K562 treated with DMSO at 1 percent for 4 hours (cell line): ENCODE data around the gene UCP1. TPM values are rescaled to one million over a fixed set of nuclear protein-coding genes. Genes with fewer than 3 reads are reported as not detected.

Source experiments
- total RNA-seq: library from RNA; unstranded; fragments of 300-600 nt; gene quantifications from 2 replicates; pipeline ENCODE4 v1.2.3, GENCODE V29; 2022; ENCODE audit not compliant: insufficient read depth

The UCP1 gene, protein sequence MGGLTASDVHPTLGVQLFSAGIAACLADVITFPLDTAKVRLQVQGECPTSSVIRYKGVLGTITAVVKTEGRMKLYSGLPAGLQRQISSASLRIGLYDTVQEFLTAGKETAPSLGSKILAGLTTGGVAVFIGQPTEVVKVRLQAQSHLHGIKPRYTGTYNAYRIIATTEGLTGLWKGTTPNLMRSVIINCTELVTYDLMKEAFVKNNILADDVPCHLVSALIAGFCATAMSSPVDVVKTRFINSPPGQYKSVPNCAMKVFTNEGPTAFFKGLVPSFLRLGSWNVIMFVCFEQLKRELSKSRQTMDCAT
- total RNA-seq = not detected in 2 replicates

DNA sequence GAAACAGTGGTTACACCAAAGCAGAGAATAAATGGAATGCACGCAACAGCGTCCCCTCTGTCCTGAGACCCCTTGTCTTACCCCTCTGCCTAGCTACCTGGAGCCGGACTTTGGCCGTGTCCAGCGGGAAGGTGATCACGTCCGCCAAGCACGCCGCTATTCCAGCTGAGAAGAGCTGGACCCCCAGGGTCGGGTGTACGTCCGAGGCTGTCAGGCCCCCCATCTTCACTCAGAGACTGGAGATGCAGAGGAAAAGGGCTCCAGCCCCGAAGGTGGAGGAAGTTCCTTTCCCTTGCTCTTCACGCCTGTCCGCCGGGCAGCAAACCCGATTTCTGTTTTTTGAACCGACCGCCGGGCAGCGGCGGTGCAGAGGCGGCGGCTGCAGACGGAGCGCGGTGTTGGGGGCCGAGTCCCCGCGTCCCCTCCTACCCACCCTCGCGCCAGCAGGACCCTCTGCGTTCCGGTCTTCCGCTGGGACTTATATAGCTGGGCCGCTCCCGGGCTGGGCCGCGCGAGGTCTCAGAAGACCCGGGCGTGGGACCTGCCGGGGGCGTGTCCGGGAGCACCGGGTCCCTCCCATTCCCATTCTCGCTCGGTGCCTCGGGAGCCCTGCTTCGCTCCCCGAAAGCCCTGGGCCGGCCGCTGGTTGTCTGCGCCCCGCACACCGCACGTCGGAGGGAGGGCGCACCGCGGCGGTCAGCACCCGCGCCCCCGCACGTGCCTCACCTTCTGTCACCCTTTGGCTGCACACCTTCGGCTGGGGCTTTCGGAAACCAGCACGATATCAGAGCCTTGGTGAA lies at the start of gene UCP1:
Gene UCP1, minus strand, starts transcription at position 455 of the 800 bp plus-strand sequence. Its CDS starts 232 bp downstream, at position 223.

DNA sequence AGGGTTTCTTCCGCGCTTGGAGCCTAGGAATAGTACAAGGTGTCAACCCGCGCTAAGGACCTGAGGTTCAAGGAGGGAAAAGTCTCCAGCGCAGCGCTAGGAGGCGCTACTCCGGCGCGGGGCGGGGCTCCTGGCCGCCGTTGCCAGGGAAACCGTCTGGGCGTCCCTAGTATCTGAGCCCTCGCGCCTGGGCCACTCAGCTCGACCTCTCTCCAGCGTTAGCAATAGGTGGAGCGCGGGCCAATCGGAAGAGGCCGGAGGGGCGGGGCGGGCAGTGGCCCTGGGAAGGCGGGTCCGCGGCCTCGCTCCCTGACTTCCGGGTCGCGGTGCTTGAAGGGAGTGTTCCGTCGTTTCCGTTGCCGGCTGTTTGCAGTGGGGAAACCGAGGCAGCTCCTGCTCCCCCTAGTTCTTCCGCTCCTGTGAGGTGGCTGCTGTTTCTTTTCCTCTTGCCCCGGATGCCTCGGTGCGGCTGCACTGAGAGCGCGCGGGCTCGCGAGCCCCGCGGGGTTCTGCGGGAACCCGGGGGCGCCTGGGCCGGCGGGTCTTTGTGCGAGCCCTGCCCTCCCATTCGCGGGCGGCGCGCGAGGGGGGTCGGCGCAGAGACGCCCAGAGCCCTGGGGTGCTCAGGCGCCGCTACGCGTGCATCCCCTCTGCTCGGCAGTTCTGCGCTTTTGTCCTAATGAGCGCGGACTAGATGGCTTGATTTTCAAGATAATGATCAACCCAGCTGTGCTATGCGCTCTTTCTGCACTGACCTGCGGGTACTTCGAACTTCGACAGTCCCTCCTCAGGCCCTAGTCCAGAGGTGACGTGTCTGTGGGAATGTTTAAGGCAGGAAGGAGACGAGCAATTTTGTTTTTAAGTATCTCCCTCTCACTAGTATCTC lies 44.7 kb downstream of the UCP1 start, which contains the start of gene ELMOD2:
Gene ELMOD2, plus strand, starts transcription at position 312 of the 886 bp plus-strand sequence. CDS start 1,261 bp downstream, outside the sequence.

Other genes with a start within 250 kb of the UCP1 start
- 21.2 and 21.6 TPM in 2 replicates for gene SCOC, start 195.3 kb downstream of the UCP1 start, total RNA-seq
- 9.2 and 24.1 TPM in 2 replicates for gene CLGN, start 141.3 kb downstream of the UCP1 start, total RNA-seq
- gene MGAT4D, start 70.7 kb downstream of the UCP1 start, total RNA-seq = not detected in 2 replicates
- gene ELMOD2, start 44.8 kb downstream of the UCP1 start, total RNA-seq = 7.6 and 16.7 TPM in 2 replicates
- gene TBC1D9, start 187.4 kb upstream of the UCP1 start, total RNA-seq = not detected in 2 replicates